HepG2 (cell line): ENCODE data around the gene SLC4A7. TPM values are rescaled to one million over a fixed set of nuclear protein-coding genes. Genes with fewer than 3 reads are reported as not detected.

Source experiments
- ETS1 ChIP-seq: sonication (generic); formaldehyde crosslinking; IDR thresholded peaks from 2 replicates; pipeline ENCODE4 v1.4.0; 2020; ENCODE audit warnings: missing genetic modification reagents
- FOXA3 ChIP-seq: IDR thresholded peaks from 2 replicates; pipeline ENCODE4 v1.6.1; 2016; ENCODE audit warnings: missing genetic modification reagents, missing compliant biosample characterization
- GMEB1 ChIP-seq: sonication (generic); formaldehyde crosslinking; IDR thresholded peaks from 2 replicates; pipeline ENCODE4 v1.5.1; 2020; ENCODE audit warnings: missing genetic modification reagents, mild to moderate bottlenecking, borderline replicate concordance
- HNF4G ChIP-seq, 2 experiments: sonication (generic) in 1 of 2; formaldehyde crosslinking in 1 of 2; IDR thresholded peaks; 2 replicates each; pipeline versions ENCODE4 v1.4.0 to v1.6.1; 2011 to 2020; ENCODE audit warnings: borderline replicate concordance in 2 of 2, low read depth in 2 of 2, mild to moderate bottlenecking in 2 of 2, low read length in 1 of 2, missing genetic modification reagents in 1 of 2, moderate library complexity in 1 of 2
- IRX3 ChIP-seq: sonication (generic); formaldehyde crosslinking; IDR thresholded peaks from 2 replicates; pipeline ENCODE4 v1.8.1; 2023; ENCODE audit warnings: mild to moderate bottlenecking, low read depth, missing genetic modification reagents, borderline replicate concordance
- PRMT3 ChIP-seq: sonication (generic); formaldehyde crosslinking; IDR thresholded peaks from 2 replicates; pipeline ENCODE4 v1.8.1; 2022; ENCODE audit warnings: low read depth, mild to moderate bottlenecking, moderate library complexity, missing genetic modification reagents, borderline replicate concordance
- SOX5 ChIP-seq: IDR thresholded peaks from 2 replicates; pipeline ENCODE4 v1.6.1; 2016; ENCODE audit warnings: borderline replicate concordance
- TFDP1 ChIP-seq: IDR thresholded peaks from 2 replicates; pipeline ENCODE4 v1.6.1; 2016; ENCODE audit warnings: missing compliant biosample characterization, missing genetic modification reagents, borderline replicate concordance
- TFE3 ChIP-seq: IDR thresholded peaks from 2 replicates; pipeline ENCODE4 v1.6.1; 2016
- TRAFD1 ChIP-seq: sonication (generic); formaldehyde crosslinking; IDR thresholded peaks from 2 replicates; pipeline ENCODE4 v1.5.1; 2020; ENCODE audit warnings: missing genetic modification reagents, mild to moderate bottlenecking, borderline replicate concordance
- ZBTB3 ChIP-seq: sonication (generic); formaldehyde crosslinking; IDR thresholded peaks from 2 replicates; pipeline ENCODE4 v1.4.0; 2020; ENCODE audit warnings: low read depth, mild to moderate bottlenecking, moderate library complexity, missing genetic modification reagents, borderline replicate concordance
- ZNF44 ChIP-seq: sonication (generic); formaldehyde crosslinking; IDR thresholded peaks from 2 replicates; pipeline ENCODE4 v1.5.1; 2020; ENCODE audit warnings: mild to moderate bottlenecking, missing genetic modification reagents
- ZNF503 ChIP-seq: sonication (generic); formaldehyde crosslinking; IDR thresholded peaks from 2 replicates; pipeline ENCODE4 v1.4.0; 2020; ENCODE audit warnings: missing genetic modification reagents
- polyA plus RNA-seq, 8 experiments: library from polyadenylated mRNA; depleted of rRNA in 3 of 8; stranded (reverse) in 7 of 8; unstranded in 1 of 8; fragments of >200 nt; fragmentation: Illumina TruSeq in 4 of 8; extraction: Trizol in 4 of 8; gene quantifications; 2 replicates each; pipeline versions ENCODE4 v1.2.1 to v1.2.3, GENCODE V29; 2011 to 2016; ENCODE audit warnings: low read depth in 4 of 8, missing spikeins in 1 of 8, mixed read lengths in 1 of 8; ENCODE audit not compliant: insufficient read depth in 1 of 8
- total RNA-seq, 5 experiments: library from RNA; depleted of rRNA; stranded (reverse); fragments of >200 nt; fragmentation: Illumina TruSeq; extraction: Trizol; gene quantifications; 2 replicates each; pipeline ENCODE4 v1.2.3, GENCODE V29; 2016; ENCODE audit warnings: low read depth in 1 of 5

Gene SLC4A7
- total and polyA plus RNA-seq, 2 of the 13 experiments (the other 11 are each of a cell fraction or from before 2014, with no cell fraction given), result 16.4 to 43.8 TPM

- TF ChIP-seq TFE3 (CRISPR knock-in tag), result peak; percentile 9; the same call in 1 of the 2 replicates
- TF ChIP-seq HNF4G (IDR thresholded peaks at IDR 0.05; ENCODE audit: borderline replicate concordance, low read depth, low read length), result no peak
- 0 out of 2 replicates have a peak, but pooled peaks have one; percentile 38 for TF ChIP-seq HNF4G (CRISPR knock-in tag; IDR thresholded peaks at IDR 0.05; ENCODE audit: borderline replicate concordance, low read depth)
- TF ChIP-seq PRMT3 (CRISPR knock-in tag), result peak; percentile 2; the same call in 1 of the 2 replicates
- peak; percentile 70; the same call in 1 of the 2 replicates for TF ChIP-seq ETS1 (CRISPR knock-in tag)
- TF ChIP-seq ZNF503 (CRISPR knock-in tag), result peak; percentile 15; the same call in 1 of the 2 replicates
- TF ChIP-seq FOXA3, result peak; percentile 30; the same call in 1 of the 2 replicates
- peak; percentile 91 for TF ChIP-seq IRX3
- TF ChIP-seq TFDP1, result peak; percentile 52; the same call in 1 of the 2 replicates
- no peak for TF ChIP-seq TRAFD1 (CRISPR knock-in tag)
- TF ChIP-seq SOX5, result peak; percentile 37; the same call in 1 of the 2 replicates
- peak; percentile 43 for TF ChIP-seq GMEB1 (CRISPR knock-in tag)
- no peak for TF ChIP-seq ZBTB3
- TF ChIP-seq ZNF44 (CRISPR knock-in tag), result peak; percentile 83; the same call in 1 of the 2 replicates
Observed at GRCh38 chr3:27484015-27484844, at the start of gene SLC4A7 (continued).
